Activated T-helper 9 cell treated with anti-CD3 and anti-CD28 coated beads, Interleukin-2, amount 50 U/mL, for 16 hours (primary cell): Measurements from ENCODE around the gene EMILIN1.
A peak's percentile ranks its signal among the peaks of the same experiment; 100 is the strongest.

Experiments
- DNase-seq: peaks from one replicate; pipeline ENCODE4 v3.0.0-alpha.2; 2020; ENCODE audit warnings: low read depth

EMILIN1 gene

GRCh38 chr2:27078267-27079194 is at the start of gene EMILIN1:
Gene EMILIN1 (plus strand): TSS chr2:27078615. CDS start chr2:27079066, 451 bp downstream.
- DNase-seq, result no peak

GRCh38 chr2:27029051-27029450 is 49.4 kb upstream of the EMILIN1 start:
- DNase-seq, result no peak

GRCh38 chr2:27032495-27033252 is 45.7 kb upstream of the EMILIN1 start, which contains the start of gene TMEM214:
Gene TMEM214 (plus strand): TSS chr2:27032965. CDS start chr2:27033016, 51 bp downstream.
- DNase-seq, result peak; percentile 69

- DNase-seq, result no peak
Measured at GRCh38 chr2:27033253-27033852, 45.1 kb upstream of the EMILIN1 start.

- DNase-seq, result no peak
Measured at GRCh38 chr2:27038012-27038411, 40.4 kb upstream of the EMILIN1 start.

- DNase-seq, result no peak
Measured at GRCh38 chr2:27038631-27039339, 39.6 kb upstream of the EMILIN1 start.

GRCh38 chr2:27039426-27039825 is 39.0 kb upstream of the EMILIN1 start:
- DNase-seq, result no peak

GRCh38 chr2:27039871-27040270 is 38.5 kb upstream of the EMILIN1 start:
- DNase-seq, result no peak

- no peak for DNase-seq
Measured at GRCh38 chr2:27040282-27040681, 38.1 kb upstream of the EMILIN1 start.

- DNase-seq, result no peak
Measured at GRCh38 chr2:27041752-27042151, 36.7 kb upstream of the EMILIN1 start.

GRCh38 chr2:27042159-27042661 is 36.2 kb upstream of the EMILIN1 start:
- DNase-seq, result no peak

- DNase-seq, result no peak
Measured at GRCh38 chr2:27042985-27043634, 35.3 kb upstream of the EMILIN1 start.

- DNase-seq, result peak; percentile 66
Measured at GRCh38 chr2:27049422-27050280, 28.8 kb upstream of the EMILIN1 start.

- DNase-seq, result peak; percentile 86
Measured at GRCh38 chr2:27050281-27050995, 28.0 kb upstream of the EMILIN1 start.

GRCh38 chr2:27050996-27051901 is 27.2 kb upstream of the EMILIN1 start, which contains the start of gene AGBL5:
Gene AGBL5 (plus strand): TSS chr2:27051668. CDS start chr2:27052959, 1,291 bp downstream.
- peak; percentile 93 for DNase-seq

GRCh38 chr2:27051902-27052645 is 26.3 kb upstream of the EMILIN1 start:
- DNase-seq, result no peak

- DNase-seq, result no peak
Measured at GRCh38 chr2:27053321-27053720, 25.1 kb upstream of the EMILIN1 start.
